ENCODE measurements around the gene TMEM141. TPM values are rescaled to one million over a fixed set of nuclear protein-coding genes. Genes with fewer than 3 reads are reported as not detected.
"Not testable (repeated sequence)": the region's sequence is repeated elsewhere in the genome, so short reads cannot be mapped to it uniquely, and the experiment has no call there.

Gene TMEM141
- total RNA-seq, 1 experiment from 2014 or later, result 44.6 TPM

DNA sequence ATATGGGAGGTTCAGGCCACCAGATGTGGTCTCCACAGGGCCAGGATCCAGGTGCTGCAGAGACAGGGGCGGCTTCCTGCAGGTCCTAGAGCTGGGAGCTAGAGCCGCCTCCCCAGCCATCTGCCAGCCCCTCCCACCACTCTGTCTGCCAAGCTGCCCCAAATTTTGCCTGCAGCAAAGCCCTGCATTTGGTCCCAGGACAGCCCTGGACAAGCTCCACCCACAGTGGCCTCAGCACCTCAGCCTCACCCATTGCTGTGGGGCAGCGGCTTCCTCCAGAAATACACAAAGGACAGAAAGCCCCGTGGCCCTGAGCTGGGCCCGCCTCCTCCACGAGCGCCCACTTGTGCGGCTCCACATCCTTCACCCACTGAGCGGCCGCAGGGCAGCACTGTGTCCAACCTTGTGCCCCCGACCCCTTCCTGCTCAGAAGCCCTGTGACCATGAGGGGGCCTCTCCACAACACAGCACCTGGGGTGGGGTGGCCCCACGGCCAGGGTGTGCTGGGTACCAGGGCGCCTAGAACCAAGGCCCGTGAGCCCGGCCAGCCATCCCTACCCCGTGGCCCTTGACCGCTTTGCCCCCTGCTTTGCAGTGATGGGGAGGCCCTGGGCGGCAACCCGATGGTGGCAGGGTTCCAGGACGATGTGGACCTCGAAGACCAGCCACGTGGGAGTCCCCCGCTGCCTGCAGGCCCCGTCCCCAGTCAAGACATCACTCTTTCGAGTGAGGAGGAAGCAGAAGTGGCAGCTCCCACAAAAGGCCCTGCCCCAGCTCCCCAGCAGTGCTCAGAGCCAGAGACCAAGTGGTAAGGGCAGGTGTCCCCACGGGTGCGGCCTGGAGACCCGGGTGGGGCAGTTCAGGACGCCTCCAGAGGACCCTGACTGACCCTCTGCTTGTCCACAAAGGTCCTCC is 47.4 kb downstream of the TMEM141 start:
- peaks cover 5% of the 10 kb centered on the region for H3K4me1 ChIP-seq (replicated peaks)
- H3K27me3 ChIP-seq (replicated peaks), result no peaks in the 10 kb centered on the region
- DNase-seq (ENCODE audit: low read depth in 1 of 2, low spot score in 2 of 2), result no peak
- H3K36me3 ChIP-seq, result peaks cover 19% of the 10 kb centered on the region
- H3K27ac ChIP-seq, result no peak overlapping the region
- no peaks in the 10 kb centered on the region for H3K9me3 ChIP-seq (replicated peaks)
- no peak overlapping the region for H3K4me3 ChIP-seq

- Histone ChIP-seq H3K36me3 (peaks cover 18% of the 10 kb centered on the region), H3K4me3 (no peak overlapping the region), H3K27ac (no peak overlapping the region), H3K4me1 (replicated peaks) (peaks cover 5% of the 10 kb centered on the region), H3K27me3 (replicated peaks) (peaks cover 6% of the 10 kb centered on the region), H3K9me3 (replicated peaks) (no peaks in the 10 kb centered on the region)
- no peak for DNase-seq (ENCODE audit: low read depth in 1 of 2, low spot score in 2 of 2)
Observed at GRCh38 chr9:136839229-136840139, 48.3 kb downstream of the TMEM141 start.

DNA sequence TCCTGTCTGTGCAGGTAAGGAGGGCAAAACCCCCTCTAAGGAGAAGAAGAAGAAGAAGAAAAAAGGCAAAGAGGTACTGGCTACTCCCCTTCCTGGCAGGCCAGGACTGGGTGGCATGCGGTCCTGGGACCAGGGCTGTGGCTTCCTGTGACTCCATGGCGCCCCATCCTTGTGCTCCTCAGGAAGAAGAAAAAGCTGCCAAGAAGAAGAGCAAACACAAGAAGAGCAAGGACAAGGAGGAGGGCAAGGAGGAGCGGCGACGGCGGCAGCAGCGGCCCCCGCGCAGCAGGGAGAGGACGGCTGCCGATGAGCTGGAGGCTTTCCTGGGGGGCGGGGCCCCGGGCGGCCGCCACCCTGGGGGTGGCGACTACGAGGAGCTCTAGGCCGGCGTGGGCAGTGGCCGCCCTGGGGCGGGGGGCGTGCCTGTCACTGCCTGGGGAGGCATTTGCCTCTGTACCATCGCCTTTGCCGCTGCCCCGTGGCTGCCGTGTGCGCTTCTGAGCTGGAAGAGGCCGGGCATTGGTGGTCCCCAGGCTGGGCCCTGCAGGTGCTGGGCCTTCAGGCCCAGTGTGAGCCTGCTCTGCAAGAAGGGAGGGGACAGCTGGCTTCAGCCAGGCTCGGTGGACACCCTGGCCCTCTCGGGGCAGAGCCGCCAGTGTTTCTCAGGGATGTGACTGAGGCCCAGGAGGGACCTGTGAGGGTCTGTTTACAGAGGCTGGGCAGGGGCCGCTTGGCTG is 49.2 kb downstream of the TMEM141 start:
- H3K9me3 ChIP-seq (replicated peaks), result no peaks in the 10 kb centered on the region
- peaks cover 7% of the 10 kb centered on the region for H3K27me3 ChIP-seq (replicated peaks)
- H3K36me3 ChIP-seq, result peaks cover 18% of the 10 kb centered on the region
- no peak for DNase-seq (ENCODE audit: low read depth in 1 of 2, low spot score in 2 of 2)
- H3K27ac ChIP-seq, result no peak overlapping the region
- H3K4me1 ChIP-seq (replicated peaks), result peaks cover 5% of the 10 kb centered on the region
- H3K4me3 ChIP-seq, result no peak overlapping the region

- DNase-seq (ENCODE audit: low read depth in 1 of 2, low spot score in 2 of 2), result no peak
- peaks cover 14% of the 10 kb centered on the region for H3K36me3 ChIP-seq
- H3K9me3 ChIP-seq (replicated peaks), result no peaks in the 10 kb centered on the region; the same call in 1 of the 2 replicates
- no peak overlapping the region for H3K27ac ChIP-seq
- H3K4me1 ChIP-seq (replicated peaks), result peaks cover 5% of the 10 kb centered on the region
- H3K4me3 ChIP-seq, result no peak overlapping the region
- H3K27me3 ChIP-seq (replicated peaks), result peaks cover 14% of the 10 kb centered on the region
Observed at GRCh38 chr9:136840877-136841645, 49.9 kb downstream of the TMEM141 start.

- H3K36me3 ChIP-seq, H3K27ac ChIP-seq: not testable (repeated sequence)
Observed at GRCh38 chr9:136841646-136842379, 50.7 kb downstream of the TMEM141 start.

GRCh38 chr9:136842380-136842948 is 51.3 kb downstream of the TMEM141 start, which contains the start of gene AJM1:
Gene AJM1 (plus strand): TSS chr9:136842478. CDS start chr9:136844415, 1,937 bp downstream.
- DNase-seq (ENCODE audit: low read depth in 1 of 2, low spot score in 2 of 2), result peak; percentile 72 to 74
- H3K36me3 ChIP-seq; H3K27ac ChIP-seq; H3K9me3 ChIP-seq (replicated peaks): not testable (repeated sequence)
- Histone ChIP-seq H3K27me3 (replicated peaks) (peaks cover 23% of the 10 kb centered on the region), H3K4me1 (replicated peaks) (peaks cover 13% of the 10 kb centered on the region), H3K4me3 (peak within 1 kb of the TSS; percentile 33)

More at GRCh38 chr9:136841646-136842379, 50.7 kb downstream of the TMEM141 start:
- not testable (repeated sequence) for H3K9me3 ChIP-seq (replicated peaks); DNase-seq (ENCODE audit: low read depth in 1 of 2, low spot score in 2 of 2); H3K4me1 ChIP-seq (replicated peaks); H3K4me3 ChIP-seq
- peaks cover 19% of the 10 kb centered on the region for H3K27me3 ChIP-seq (replicated peaks)

Other genes with a start within 250 kb of the TMEM141 start
- 6.0 and 8.0 TPM in 2 replicates for gene NOTCH1, start 245.3 kb upstream of the TMEM141 start, total RNA-seq (2014; rRNA removed; shearing (Covaris generic))
- 0.08 TPM in 1 of 2 replicates, not detected in the other for gene EGFL7, start 128.4 kb upstream of the TMEM141 start, total RNA-seq (2014; rRNA removed; shearing (Covaris generic))
- gene AGPAT2, start 103.9 kb upstream of the TMEM141 start, total RNA-seq (2014; rRNA removed; shearing (Covaris generic)), result 30.1 and 34.0 TPM in 2 replicates
- not detected in 2 replicates for gene DIPK1B, start 78.8 kb upstream of the TMEM141 start, total RNA-seq (2014; rRNA removed; shearing (Covaris generic))
- not detected in 2 replicates for gene LCN10, start 48.4 kb upstream of the TMEM141 start, total RNA-seq (2014; rRNA removed; shearing (Covaris generic))
- gene LCN6, start 42.8 kb upstream of the TMEM141 start, total RNA-seq (2014; rRNA removed; shearing (Covaris generic)), result not detected in 2 replicates
- not detected in 2 replicates for gene LCN8, start 33.1 kb upstream of the TMEM141 start, total RNA-seq (2014; rRNA removed; shearing (Covaris generic))
- not detected in 2 replicates for gene LCN15, start 26.8 kb upstream of the TMEM141 start, total RNA-seq (2014; rRNA removed; shearing (Covaris generic))
- 0.16 TPM in 1 of 2 replicates, not detected in the other for gene CCDC183, start 5.0 kb downstream of the TMEM141 start, total RNA-seq (2014; rRNA removed; shearing (Covaris generic))
- 57.5 and 97.2 TPM in 2 replicates for gene RABL6, start 16.6 kb downstream of the TMEM141 start, total RNA-seq (2014; rRNA removed; shearing (Covaris generic))
- gene AJM1, start 51.1 kb downstream of the TMEM141 start, total RNA-seq (2014; rRNA removed; shearing (Covaris generic)), result 0.11 and 0.16 TPM in 2 replicates
- gene PHPT1, start 58.1 kb downstream of the TMEM141 start, total RNA-seq (2014; rRNA removed; shearing (Covaris generic)), result 64.1 and 70.5 TPM in 2 replicates
- 0.42 and 1.0 TPM in 2 replicates for gene MAMDC4, start 61.0 kb downstream of the TMEM141 start, total RNA-seq (2014; rRNA removed; shearing (Covaris generic))
- 266 and 387 TPM in 2 replicates for gene EDF1, start 75.0 kb downstream of the TMEM141 start, total RNA-seq (2014; rRNA removed; shearing (Covaris generic))
- 11.3 and 17.1 TPM in 2 replicates for gene TRAF2, start 95.2 kb downstream of the TMEM141 start, total RNA-seq (2014; rRNA removed; shearing (Covaris generic))
- 89.0 and 93.8 TPM in 2 replicates for gene FBXW5, start 153.4 kb downstream of the TMEM141 start, total RNA-seq (2014; rRNA removed; shearing (Covaris generic))
- not detected in 2 replicates for gene C8G, start 153.9 kb downstream of the TMEM141 start, total RNA-seq (2014; rRNA removed; shearing (Covaris generic))
- not detected in 2 replicates for gene LCN12, start 160.9 kb downstream of the TMEM141 start, total RNA-seq (2014; rRNA removed; shearing (Covaris generic))
- gene PTGDS, start 186.2 kb downstream of the TMEM141 start, total RNA-seq (2014; rRNA removed; shearing (Covaris generic)), result not detected in 2 replicates
- not detected in 2 replicates for gene LCNL1, start 191.6 kb downstream of the TMEM141 start, total RNA-seq (2014; rRNA removed; shearing (Covaris generic))
- gene PAXX, start 201.1 kb downstream of the TMEM141 start, total RNA-seq (2014; rRNA removed; shearing (Covaris generic)), result 14.5 and 15.1 TPM in 2 replicates
- gene CLIC3, start 205.2 kb downstream of the TMEM141 start, total RNA-seq (2014; rRNA removed; shearing (Covaris generic)), result 0.89 TPM in 1 of 2 replicates, not detected in the other
- gene ABCA2, start 236.9 kb downstream of the TMEM141 start, total RNA-seq (2014; rRNA removed; shearing (Covaris generic)), result 0.81 and 1.3 TPM in 2 replicates
- gene FUT7, start 240.7 kb downstream of the TMEM141 start, total RNA-seq (2014; rRNA removed; shearing (Covaris generic)), result not detected in 2 replicates